ENCODE measurements around the gene WDPCP.
"Not testable (repeated sequence)": the region's sequence is repeated elsewhere in the genome, so short reads cannot be mapped to it uniquely, and the experiment has no call there.

WDPCP gene

DNA sequence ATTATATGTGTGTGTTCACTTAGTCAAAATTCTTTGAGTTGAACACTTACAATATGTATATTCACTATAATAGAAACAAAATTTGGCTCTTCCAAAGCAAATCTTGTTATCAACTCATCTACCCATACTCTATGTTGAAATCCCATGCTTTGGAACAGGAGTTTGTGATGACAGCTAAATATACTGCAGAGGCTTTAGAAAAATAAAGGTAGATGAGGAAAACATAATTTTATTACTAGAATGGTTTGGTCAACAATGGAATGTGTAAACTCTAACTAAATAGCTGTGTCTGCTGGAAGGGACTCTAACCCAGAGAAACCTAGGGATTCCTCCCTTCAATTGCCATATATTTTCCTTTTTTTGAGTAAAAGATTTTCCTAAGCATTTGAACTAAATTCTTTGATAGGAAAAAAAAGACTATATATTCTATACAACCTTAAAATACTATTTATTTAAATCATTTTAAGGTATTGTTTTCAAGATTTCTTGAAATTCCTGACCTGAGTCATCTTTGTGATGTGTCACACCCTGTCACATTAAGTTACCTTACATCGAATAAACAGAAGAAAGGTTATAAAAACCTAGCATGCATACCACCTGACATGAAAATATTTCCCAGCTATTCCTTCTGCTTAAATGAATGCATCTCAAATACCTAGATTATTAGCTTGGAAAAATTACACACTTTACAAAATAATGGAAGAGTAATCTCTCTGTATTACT is 362.2 kb downstream of the WDPCP start:
- no peak for DNase-seq (ENCODE audit: low read depth)

DNA sequence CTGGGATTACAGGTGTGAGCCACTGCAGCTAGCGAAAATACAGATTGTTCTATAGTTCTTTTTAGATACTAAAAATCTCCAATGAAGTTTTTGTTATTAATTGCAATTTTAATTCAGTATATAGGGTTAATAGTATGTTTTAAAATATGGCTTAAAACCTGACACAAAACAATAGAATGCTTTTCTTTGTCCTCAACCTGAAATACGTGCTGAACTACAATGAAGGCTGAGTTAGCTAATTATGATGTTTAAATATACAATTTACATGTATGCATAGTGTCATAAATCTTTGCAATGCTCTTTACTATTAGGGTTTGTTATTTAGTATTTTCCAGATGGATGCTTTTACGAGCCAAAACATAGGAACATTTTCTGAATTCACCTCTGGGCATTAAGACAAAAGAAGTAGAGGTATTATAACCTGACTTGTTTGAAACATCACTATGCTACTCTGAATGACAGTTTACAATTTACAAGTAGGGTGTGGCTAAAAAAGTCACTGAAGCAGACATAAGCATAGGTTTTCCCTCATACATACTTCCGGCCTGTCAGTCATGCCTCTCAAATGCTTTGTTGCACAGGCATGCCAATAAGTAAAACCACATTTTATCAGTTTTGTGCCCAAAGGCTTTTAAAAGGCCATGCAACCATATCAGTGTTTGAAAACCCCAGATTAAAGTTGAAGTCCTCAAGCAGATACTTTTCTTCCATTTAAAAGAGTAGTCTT is 369.3 kb downstream of the WDPCP start:
- no peak for DNase-seq (ENCODE audit: low read depth)

DNA sequence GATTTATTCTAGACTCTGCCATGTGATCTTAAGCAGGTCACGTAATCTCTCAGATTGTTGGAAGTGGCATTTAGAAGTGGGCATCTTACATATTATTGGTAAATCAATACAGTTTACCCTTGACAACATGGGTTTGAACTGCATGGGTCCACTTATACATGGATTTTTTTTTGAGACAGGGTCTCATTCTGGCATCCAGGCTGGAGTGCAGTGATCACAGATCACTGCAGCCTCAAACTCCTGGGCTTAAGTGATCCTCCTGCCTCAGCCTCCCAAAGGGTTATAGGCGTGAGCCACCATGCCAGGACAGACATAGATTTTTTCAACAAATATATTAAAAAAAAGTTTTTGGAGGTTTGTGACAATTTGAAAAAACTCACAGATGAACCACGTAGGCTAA is 393.0 kb downstream of the WDPCP start:
- DNase-seq (ENCODE audit: low read depth), result no peak

DNA sequence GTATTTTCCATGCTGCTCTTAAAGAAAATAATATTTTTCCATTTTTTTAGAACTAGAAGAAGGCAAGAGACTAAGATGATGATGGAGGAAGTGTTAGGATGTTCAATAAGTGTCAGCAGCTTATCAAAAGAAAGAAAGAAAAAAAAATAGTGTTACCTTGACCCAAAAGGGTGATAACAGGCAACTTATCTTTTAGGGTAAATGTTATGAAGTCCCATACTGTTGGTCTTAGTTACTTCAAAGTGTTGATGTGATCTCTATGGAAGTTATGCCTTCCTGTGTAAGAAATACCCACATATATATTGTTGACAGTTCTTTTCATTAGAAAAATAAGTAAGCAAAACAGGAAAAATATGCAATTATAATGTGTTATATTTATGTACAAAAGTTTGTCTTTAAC is 394.1 kb downstream of the WDPCP start:
- DNase-seq (ENCODE audit: low read depth), result no peak

DNA sequence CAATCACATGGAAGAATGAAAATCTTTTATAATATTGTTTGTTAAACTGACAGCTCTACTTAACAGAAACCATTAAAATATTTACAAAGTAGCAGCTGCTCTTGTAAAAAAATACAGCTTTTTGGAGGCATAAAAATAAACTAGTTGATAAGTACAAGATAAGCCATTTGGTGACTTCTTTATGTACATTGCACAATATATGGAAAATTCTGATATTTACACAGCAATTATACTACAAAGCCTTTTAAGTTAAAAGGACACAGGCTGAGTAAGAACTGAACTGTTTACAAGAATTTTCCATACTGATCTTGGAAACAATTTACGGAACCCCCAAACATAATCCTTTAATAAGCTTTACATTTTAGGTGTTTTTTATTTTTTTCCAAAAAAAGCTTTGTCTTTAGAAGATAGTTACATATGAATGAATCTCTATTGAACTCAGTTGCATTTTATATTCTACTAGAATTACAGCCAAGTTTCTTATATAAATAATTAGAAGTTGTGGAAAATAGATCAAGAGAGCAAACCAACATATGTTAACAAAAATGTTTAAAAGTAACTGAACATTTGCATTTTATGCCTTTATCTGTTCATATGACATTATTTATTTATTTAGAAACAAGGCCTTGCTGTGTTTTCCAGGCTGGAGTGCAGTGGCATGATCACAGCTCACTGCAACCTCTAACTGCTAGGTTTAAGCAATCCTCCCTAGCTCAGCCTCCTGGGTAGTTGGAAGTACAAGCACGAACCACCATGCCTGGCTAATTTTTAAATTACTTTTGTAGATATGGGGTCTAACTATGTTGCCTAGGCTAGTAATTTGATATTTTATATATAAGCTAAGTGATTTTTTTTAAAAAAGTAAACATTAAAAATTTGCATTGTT is 395.1 kb downstream of the WDPCP start:
- no peak for DNase-seq (ENCODE audit: low read depth)

DNA sequence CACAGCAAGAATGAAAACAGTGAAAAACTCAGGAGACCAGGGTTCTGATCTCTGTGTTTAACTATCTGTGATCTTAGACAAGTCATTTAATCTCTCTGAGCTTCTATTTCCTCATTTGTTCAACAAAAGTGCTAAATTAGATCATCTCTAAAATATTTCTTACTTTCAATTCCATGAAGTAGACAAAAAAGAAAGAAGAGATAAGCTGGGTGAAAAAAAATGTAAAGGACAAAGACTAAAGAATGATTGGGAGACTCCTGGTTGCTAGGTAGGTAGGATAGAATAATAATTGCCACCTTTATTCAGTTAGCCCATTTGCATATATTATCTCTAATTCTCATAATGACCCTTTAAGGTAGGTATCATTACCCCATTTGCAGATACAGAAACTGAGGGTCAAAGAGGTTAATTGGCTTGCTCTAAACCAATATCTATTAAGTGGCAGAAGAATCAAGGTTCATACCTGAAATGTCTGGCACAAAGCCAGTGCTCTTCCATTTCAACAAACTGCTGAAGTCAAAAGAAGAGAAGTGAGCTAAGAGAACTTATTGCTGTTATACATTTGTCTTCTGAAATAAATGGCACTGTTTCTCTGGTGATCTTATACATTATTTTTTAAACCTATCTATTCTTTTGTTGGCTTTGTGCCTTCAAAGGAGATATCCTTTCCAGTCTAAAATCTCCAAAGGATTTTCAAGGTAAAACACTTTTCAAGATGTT is 395.9 kb downstream of the WDPCP start:
- DNase-seq (ENCODE audit: low read depth), result no peak

DNA sequence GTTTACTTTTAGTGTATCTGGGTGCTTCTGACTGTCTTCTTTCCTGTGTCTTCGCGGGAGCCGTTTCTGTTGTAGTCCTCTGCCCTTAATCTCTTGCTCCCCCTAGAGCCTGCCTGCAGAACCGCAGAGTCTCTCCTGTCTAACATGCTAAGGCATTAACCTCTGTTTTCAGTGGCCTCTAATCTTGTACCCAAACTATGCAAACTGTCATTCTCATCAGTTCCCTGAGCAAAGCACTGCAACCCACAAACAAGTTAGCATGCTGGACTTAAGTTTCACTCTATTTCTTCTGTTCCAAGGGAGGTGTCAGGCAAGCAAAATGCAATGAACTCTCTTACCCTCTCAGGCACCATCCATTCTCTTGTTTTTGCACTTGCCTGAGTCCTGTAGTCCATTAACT is 399.3 kb downstream of the WDPCP start:
- peak; percentile 38 for DNase-seq (ENCODE audit: low read depth)

DNA sequence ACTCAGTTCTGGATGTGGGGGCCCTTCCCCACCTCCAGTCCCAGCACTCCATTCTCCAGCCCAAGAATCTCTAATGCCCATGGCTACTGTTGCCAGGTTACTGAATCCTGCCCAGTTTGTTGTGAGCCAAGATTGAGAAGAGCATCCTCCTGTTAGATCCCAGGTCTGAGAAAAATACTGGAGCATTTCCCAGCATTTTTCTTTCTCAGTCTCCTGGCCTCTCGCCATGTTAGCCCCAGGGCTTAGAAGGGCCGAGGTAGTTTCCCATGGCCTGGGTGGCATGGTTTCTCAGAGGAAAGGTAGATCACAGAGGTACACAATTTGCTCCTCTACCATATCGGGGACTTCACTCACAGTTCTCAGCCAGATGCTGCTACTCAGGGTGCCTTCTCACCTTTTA is 401.9 kb downstream of the WDPCP start:
- DNase-seq (ENCODE audit: low read depth), result no peak

DNA sequence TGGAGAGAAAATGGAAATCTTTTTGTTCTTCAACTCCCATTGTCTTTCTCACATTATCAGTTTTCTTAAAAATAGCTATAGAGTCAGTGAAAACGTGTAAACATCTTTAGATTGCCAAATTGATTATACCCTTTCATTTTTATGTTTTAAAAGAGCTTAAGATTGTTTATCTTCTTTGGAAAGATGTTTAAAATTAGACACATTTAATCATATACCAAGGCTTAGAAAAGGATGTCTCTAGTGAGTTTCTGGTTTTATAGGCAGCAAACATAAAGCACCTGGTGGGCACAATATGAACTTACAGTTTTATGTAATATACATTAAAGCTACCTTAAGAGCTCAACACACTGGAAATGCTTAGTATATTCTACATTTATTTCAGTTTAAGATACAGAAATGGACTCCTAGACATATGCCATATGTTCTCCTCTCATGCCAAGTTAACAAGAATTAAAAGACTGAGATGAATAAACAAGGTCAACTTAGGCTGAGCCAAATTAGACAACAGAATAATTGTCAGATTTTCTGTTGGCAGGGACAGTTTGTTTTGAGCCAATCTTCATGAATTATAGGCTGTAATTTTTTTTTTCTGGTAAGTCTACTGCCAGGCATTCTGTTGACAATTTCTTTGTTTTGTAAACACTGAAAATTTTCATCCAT is 425.0 kb downstream of the WDPCP start:
- no peak for DNase-seq (ENCODE audit: low read depth)

DNA sequence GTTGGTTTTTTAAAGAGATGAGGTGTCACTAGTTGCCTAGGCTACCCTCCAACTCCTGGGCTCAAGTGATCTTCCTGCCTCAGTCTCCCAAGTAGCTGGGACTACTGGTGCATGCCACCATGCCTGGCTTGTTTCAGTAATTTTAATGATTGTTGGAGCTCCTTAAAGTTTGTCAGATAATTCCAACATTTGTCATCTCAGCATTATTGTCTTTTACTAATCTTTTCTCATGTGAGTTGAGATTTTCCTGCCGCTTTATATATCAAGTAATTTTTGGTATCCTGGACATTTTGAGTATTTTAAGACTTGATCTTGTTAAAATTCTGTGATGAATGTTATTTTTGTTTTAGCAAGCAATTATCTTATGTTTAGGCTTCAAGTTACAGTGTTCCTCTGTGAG is 429.0 kb downstream of the WDPCP start:
- no peak for DNase-seq (ENCODE audit: low read depth)

DNA sequence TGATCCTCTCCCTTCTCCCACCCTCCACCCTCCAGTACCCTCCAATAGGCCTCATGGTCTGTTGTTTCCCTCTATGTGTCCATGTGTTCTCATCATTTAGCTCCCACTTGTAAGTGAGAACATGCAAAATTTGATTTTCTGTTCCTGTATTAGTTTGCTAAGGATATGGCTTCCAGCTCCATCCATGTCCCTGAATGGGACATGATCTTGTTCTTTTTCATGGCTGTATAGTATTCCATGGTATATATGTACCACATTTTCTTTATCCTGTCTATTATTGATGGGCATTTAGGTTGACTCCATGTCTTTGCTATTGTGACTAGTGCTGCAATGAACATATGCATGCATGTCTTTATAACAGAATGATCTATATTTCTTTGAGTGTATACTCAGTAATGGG is 451.6 kb downstream of the WDPCP start:
- not testable (repeated sequence) for DNase-seq (ENCODE audit: low read depth)

DNA sequence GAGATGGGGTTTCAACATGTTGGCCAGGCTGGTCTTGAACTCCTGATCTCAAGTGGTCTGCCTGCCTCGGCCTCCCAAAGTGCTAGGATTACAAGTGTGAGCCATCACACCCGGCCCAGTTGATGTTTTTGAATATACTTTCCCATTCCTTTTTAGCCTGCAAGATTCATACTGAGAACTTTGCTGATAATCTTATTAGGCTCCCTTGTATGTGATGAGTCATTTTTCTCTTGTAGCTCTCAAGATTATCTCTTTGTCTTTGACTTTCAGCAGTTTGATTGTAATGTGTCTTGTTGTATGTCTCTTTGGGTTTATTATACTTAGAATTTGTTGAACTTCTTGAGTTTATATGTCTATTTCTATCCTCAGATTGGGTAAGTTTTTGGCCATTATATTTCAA is 456.3 kb downstream of the WDPCP start:
- no peak for DNase-seq (ENCODE audit: low read depth)

DNA sequence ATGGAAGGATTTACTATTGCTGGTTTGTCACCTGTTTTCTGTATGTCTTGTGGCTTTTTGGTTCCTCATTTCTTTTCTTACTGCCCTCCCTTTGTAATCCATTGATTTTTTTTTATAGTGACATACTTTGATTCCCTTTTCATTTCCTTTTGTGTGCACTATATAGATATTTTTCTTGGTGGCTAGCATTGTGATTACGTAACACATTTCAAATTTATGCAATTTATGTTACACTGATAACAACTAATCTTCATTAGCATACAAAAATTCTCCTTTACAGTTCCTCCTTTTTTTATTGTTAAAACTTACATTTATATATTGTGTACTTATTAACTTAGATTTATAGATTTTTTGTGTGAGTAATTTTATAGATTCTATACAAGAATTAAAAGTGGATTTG is 457.1 kb downstream of the WDPCP start:
- DNase-seq (ENCODE audit: low read depth), result no peak

DNA sequence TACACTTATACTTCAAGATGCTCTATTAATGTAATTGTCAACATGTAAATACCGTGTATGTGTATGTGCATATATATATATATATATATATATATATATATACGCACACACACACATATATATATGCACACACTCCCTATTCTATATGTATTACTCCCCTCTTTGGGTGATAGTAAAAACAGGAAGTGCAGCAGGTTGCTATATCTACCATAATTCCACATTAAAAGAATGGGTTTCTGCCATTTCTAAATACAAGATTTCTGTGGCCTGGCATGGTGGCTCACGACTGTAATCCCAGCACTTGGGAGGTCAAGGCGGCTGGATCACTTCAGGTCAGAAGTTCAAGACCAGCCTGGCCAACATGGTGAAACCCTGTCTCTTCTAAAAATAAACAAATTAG is 460.7 kb downstream of the WDPCP start:
- DNase-seq (ENCODE audit: low read depth), result no peak

DNA sequence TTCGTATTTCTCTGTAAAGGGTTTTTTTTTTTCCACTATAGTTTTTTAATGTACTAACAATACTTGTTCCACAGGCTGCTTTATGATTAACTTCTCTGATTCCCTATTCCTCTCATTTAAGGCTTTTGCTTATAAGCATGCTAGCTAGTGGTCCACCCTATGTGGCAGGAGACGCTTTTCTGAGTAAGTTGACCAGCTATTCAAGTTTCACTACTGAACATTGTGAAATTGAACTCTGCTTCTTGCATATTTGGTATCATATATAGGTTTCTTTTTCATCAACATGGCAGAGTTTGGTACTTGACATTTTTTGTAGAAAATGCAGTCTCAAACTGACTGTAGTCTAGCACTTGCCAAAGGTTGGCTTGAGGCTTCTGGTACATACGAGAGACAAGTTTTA is 463.4 kb downstream of the WDPCP start:
- DNase-seq (ENCODE audit: low read depth), result no peak

DNA sequence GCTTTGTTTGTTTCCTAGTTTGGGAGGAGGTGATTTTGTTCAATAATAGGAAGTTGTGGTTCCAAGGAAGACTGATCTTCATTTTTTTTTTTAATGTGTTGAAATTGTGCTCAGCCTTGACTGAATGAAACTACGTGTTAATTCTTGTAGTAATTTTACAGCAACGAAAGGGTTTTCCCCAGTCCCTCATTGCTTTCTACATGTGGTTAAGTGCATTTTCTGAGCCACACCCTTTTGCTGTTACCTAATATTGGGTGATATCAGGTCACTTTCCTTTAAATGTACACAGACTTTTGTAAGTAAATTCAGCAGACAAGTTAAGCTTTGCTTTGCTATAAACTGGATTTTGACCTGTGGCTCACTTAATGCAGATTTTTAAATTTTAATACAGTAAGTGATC is 464.1 kb downstream of the WDPCP start:
- no peak for DNase-seq (ENCODE audit: low read depth)

DNA sequence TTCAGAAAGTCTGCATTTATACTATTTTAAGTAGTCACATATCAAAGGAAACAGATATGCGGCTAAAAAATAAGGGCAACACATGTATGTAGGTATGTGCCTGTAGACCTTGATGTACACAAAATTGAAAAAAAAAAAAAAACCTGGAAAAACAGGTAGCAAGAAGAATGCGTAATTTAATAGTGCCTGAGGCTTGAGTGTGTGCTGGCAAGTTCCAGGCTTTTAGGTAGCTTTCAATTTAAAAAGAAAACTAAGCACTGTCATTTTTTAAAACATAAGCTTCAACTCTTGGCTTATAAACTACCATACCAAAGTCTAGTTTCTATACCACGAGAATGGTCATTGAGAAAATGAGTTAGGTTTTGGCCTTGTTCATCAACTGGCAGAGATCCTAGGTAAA is 465.4 kb downstream of the WDPCP start:
- DNase-seq (ENCODE audit: low read depth), result no peak

DNA sequence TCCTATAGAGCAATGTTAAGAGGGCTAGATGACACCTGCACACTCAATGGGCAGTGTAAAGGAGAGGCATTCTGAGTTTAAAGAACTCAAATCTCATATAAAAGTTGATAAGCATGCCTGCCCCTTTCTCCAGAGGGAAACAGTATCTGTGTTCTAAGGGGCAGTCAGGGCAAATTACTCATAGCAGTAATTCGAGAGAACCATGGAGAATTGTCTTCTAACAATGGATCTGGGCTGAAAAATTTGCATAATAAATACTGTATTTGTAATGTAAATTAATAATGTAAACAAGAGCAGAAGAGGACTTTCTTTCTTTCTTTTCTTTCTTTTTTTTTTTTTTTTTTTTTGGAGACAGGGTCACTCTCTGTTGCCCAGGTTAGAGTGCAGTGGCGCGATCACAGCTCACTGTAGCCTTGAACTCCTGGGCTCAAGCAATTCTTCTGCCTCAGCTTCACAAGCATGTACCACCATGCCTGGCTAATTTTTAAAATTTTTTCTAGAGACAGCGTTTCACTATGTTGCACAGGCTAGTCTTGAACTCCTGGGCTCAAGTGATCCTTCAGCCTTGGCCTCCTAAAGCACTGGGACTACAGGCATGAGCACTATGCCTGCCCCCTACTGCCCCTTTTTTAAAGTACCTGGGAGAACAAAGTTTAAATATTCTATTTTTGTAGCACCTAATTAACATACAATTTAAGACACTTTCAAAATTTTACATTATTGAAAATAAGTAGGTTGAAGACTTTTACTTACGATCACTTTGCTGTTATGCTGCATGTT is 467.0 kb downstream of the WDPCP start:
- DNase-seq (ENCODE audit: low read depth), result no peak

DNA sequence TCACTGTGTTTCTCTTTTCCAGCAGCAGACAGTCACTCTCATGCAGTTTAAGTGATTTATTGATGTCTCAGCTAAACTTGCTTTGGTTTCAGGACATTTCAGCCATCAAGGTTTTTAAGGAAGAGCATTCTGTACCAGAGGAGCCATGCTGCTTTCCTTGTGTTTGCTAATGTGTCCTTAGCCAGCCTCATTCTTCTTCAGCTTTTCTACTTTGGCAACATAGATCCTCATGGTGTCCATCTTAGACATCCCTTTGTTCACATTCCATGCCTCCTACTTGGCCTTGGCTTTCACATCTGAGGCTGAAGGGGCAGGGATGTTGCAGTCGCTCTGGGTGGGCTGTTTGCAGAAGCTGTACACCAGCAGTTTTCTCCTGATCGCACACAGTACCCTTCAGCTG is 469.5 kb downstream of the WDPCP start:
- DNase-seq (ENCODE audit: low read depth), result no peak

DNA sequence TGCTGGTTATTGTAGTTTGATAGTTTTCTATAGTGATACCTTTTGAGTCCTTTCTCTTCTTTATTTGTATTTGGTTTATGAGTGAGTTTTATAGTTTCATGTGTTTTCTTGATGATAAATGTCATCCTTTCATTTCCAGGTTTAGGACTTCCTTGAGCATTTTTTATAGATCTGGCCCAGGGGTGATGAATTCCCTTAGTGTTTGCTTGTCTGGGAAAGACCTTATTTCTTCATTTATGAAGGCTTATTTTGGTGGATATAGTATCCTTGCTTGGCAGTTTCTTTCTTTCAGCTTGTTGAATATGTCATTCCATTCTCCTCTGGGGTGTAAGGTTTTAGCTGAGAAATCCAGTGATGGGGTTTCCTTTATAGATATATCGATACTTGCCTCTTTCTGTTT is 483.8 kb downstream of the WDPCP start:
- no peak for DNase-seq (ENCODE audit: low read depth)

DNA sequence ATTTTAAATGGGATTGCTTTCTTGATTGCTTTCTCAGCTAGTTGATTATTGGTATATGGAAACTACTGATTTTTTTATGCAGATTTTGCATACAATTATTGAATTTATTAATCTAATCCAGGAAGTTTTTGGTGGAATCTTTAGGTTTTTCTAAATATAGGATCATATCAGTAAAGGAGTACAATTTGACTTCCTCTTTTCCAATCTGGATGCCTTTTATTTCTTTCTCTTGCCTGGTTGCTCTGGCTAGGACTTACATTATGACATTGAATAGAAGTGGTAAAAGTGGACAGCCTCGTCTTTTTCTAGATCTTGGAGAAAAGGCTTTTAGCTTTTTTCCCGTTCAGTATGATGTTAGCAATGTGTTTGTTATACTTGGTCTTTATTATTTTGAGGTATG is 486.3 kb downstream of the WDPCP start:
- no peak for DNase-seq (ENCODE audit: low read depth)

All from fibroblast of gingiva (primary cell).